B cell (primary cell): ENCODE results near the gene MX1. TPM values are rescaled to one million over a fixed set of nuclear protein-coding genes. Genes with fewer than 3 reads are reported as not detected.

Experiments
- ATAC-seq: fragments of 200-7000 bp; cut with Tn5 transposase; one replicate; pipeline ENCODE4 v1.10.0; 2021; ENCODE audit warnings: low read depth, mild to moderate bottlenecking, moderate number of reproducible peaks, moderate library complexity
- CTCF ChIA-PET: fragments of 350-600 bp; sonication (Branson Sonifier 250); formaldehyde crosslinking; loops from one replicate; lab custom pipeline; 2021; ENCODE audit warnings: antibody characterized with exemption, inconsistent platforms; lab: Charles Lee
- POLR2A ChIA-PET: fragments of 350-600 bp; sonication (Branson Sonifier 250); formaldehyde crosslinking; loops from one replicate; lab custom pipeline; 2021; ENCODE audit warnings: antibody characterized with exemption; lab: Charles Lee
- DNase-seq: peaks from one replicate; pipeline ENCODE4 v3.0.0; 2013
- H2AFZ ChIP-seq: 2 replicates; pipeline ENCODE4 v1.6.1; 2012; ENCODE audit warnings: mild to moderate bottlenecking, low read depth, low read length; ENCODE audit not compliant: insufficient read depth, poor library complexity, severe bottlenecking
- H3K27ac ChIP-seq, 2 donors: 1 replicate in 1 of 2; 2 replicates in 1 of 2; pipeline ENCODE4 v1.5.1; 2012 to 2013; ENCODE audit warnings: low read length in 2 of 2, mild to moderate bottlenecking in 2 of 2, moderate library complexity in 1 of 2
- H3K27me3 ChIP-seq, 4 experiments: fragments of 200-600 bp in 1 of 4; sonication (generic) in 1 of 4; replicated peaks in 1 of 4; 1 replicate in 2 of 4; 2 replicates in 2 of 4; pipeline versions ENCODE4 v1.6.1 to v1.7.0; 2013 to 2016; ENCODE audit warnings: low read length in 3 of 4, mild to moderate bottlenecking in 2 of 4, mixed read lengths in 1 of 4, moderate library complexity in 1 of 4; ENCODE audit not compliant: insufficient read depth in 4 of 4, control insufficient read depth in 3 of 4; ENCODE audit errors: control extremely low read depth in 1 of 4
- H3K36me3 ChIP-seq, 2 experiments: replicated peaks in 1 of 2; 1 replicate in 1 of 2; 2 replicates in 1 of 2; pipeline versions ENCODE4 v1.6.1 to v1.7.1; 2013; ENCODE audit warnings: low read length in 1 of 2; ENCODE audit not compliant: insufficient read depth in 2 of 2, control insufficient read depth in 1 of 2; ENCODE audit errors: control extremely low read depth in 1 of 2, extremely low read depth in 1 of 2
- H3K4me1 ChIP-seq, 2 donors: fragments of 200-600 bp in 1 of 2; sonication (generic) in 1 of 2; 1 replicate in 1 of 2; 2 replicates in 1 of 2; pipeline versions ENCODE4 v1.5.1 to v1.6.1; 2013 to 2017; ENCODE audit warnings: low read length in 2 of 2; ENCODE audit not compliant: control insufficient read depth in 2 of 2, insufficient read depth in 2 of 2
- H3K4me2 ChIP-seq: replicated peaks from 2 replicates; pipeline ENCODE3; 2012; ENCODE audit warnings: mild to moderate bottlenecking, low read depth, low read length; ENCODE audit not compliant: poor library complexity, severe bottlenecking
- H3K4me3 ChIP-seq, 5 experiments: fragments of 200-600 bp in 1 of 5; sonication (generic) in 1 of 5; 1 replicate in 3 of 5; 2 replicates in 2 of 5; pipeline versions ENCODE4 v1.5.1 to v1.7.0; 2011 to 2016; ENCODE audit warnings: low read length in 4 of 5, mild to moderate bottlenecking in 4 of 5, low read depth in 2 of 5, control low read depth in 1 of 5, moderate library complexity in 1 of 5; ENCODE audit not compliant: insufficient read depth in 1 of 5; ENCODE audit errors: control extremely low read depth in 1 of 5, extremely low read depth in 1 of 5
- H3K79me2 ChIP-seq: fragments of 200-600 bp; sonication (generic); one replicate; pipeline ENCODE4 v1.6.0; 2016; ENCODE audit warnings: low read length; ENCODE audit not compliant: control insufficient read depth, insufficient read depth
- H3K9ac ChIP-seq: fragments of 200-600 bp; sonication (generic); 2 replicates; pipeline ENCODE4 v1.6.1; 2017; ENCODE audit warnings: mild to moderate bottlenecking, low read length, moderate library complexity
- H3K9me3 ChIP-seq, 3 donors: one replicate each; pipeline versions ENCODE4 v1.6.1 to v1.7.1; 2013; ENCODE audit warnings: low read length in 2 of 3; ENCODE audit not compliant: control insufficient read depth in 2 of 3, insufficient read depth in 1 of 3; ENCODE audit errors: control extremely low read depth in 1 of 3
- H4K20me1 ChIP-seq: 2 replicates; pipeline ENCODE4 v1.6.0; 2012; ENCODE audit warnings: mild to moderate bottlenecking, low read length; ENCODE audit not compliant: insufficient read depth, control insufficient read depth, poor library complexity, severe bottlenecking
- H3K27ac Mint-ChIP-seq: one replicate; pipeline ENCODE4 v1.8.0; 2021; ENCODE audit warnings: mixed read lengths
- H3K27me3 Mint-ChIP-seq: one replicate; pipeline ENCODE4 v1.8.0; 2021; ENCODE audit warnings: mixed read lengths
- H3K4me1 Mint-ChIP-seq: one replicate; pipeline ENCODE4 v1.8.0; 2021; ENCODE audit warnings: mixed read lengths
- H3K4me3 Mint-ChIP-seq: one replicate; pipeline ENCODE4 v1.8.0; 2021; ENCODE audit warnings: mixed read lengths
- H3K9me3 Mint-ChIP-seq: one replicate; pipeline ENCODE4 v1.8.0; 2022; ENCODE audit warnings: mixed read lengths; ENCODE audit not compliant: insufficient read depth
- EZH2 ChIP-seq: IDR thresholded peaks from 2 replicates; pipeline ENCODE4 v1.6.1; 2012; ENCODE audit warnings: borderline replicate concordance, low read depth, mild to moderate bottlenecking, moderate library complexity, low read length; ENCODE audit not compliant: insufficient read depth, poor library complexity, severe bottlenecking
- WGBS: methylation state at CpG from one replicate; pipeline ENCODE4 v1.1.5; 2013; ENCODE audit warnings: missing lambda C conversion rate; ENCODE audit not compliant: insufficient coverage; 5-methylcytosine and 5-hydroxymethylcytosine counted together
- intact Hi-C: fragments of 100-400 bp; cut with micrococcal nuclease; formaldehyde crosslinking; loops from one replicate; pipeline ENCODE4 v1.10.0; 2022
- polyA plus RNA-seq: library from polyadenylated mRNA; depleted of rRNA; stranded (reverse); fragments of >200 nt; gene quantifications from 2 replicates; pipeline ENCODE4 v1.2.3, GENCODE V29; 2012
- total RNA-seq, 2 donors: library from RNA; stranded (reverse); fragments of 120-200 nt in 1 of 2; gene quantifications; 1 replicate in 1 of 2; 2 replicates in 1 of 2; pipeline versions ENCODE4 v1.2.3 to v1.2.4, GENCODE V29; 2013 to 2022
- TF ChIP-seq, protein P1 (sequence below): fragments of 200-600 bp; IDR thresholded peaks from one replicate; pipeline ENCODE4 v1.8.0; 2022; ENCODE audit warnings: antibody characterized with exemption, mild to moderate bottlenecking

MX1 gene
- total and polyA plus RNA-seq, 2 donors (not counting 1 experiment from before 2014, with no cell fraction given), result 57.6 to 62.9 TPM

DNA sequence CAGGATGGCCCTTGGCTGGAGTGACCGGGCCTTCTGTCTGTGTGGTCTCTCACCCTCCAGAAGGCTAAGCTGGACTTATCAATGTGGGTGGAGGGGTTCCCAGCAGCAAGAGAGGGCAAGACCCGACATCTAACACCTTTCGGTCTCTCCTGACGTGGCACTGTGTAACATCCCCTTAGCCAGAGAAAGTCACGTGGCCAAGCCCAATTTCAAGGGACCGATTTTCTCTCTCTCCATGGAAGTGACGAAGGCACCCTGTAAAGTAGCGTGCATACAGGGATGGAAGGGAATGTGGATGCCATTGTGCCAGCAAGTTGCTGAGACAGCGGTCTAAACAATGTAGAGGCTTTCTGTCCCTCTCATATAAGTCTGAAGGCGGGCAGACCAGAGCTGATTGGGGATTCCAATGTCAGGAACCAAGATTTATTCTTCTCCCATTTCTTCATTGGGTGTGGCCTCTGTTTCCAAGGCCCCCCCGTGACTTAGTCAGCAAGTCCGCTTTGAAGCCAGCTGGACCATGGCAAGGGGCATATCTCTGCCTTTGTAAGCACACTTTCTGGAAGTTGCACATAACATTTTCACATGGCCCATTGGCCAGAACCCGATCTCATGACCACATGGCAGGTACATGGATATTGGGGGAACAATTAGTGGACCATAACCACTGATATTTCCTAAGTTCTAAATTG, 12.5 kb downstream of the MX1 start:
- ChIA-PET POLR2A (no interaction called here), CTCF (interaction anchor here (1.5 kb wide), 2 partner anchors 155 kb away, joined by 4 read pairs; no protein-coding TSS in a partner anchor)
- WGBS, result 93% methylated on average over 9 of the region's 13 CpGs
- Histone ChIP-seq H3K36me3 (peaks cover 1 to 99% of the 10 kb centered on the region in 2 experiments), H4K20me1 (no peaks in the 10 kb centered on the region), H3K4me1 (no peaks in the 10 kb centered on the region), H3K79me2 (no peaks in the 10 kb centered on the region), H3K27me3 (no peaks in the 10 kb centered on the region), H3K9ac (no peak overlapping the region), H3K27ac (no peak overlapping the region), H2AFZ (no peak overlapping the region), H3K4me3 (no peak overlapping the region), H3K9me3 (peaks cover 2 to 7% (median 3%) of the 10 kb centered on the region in 3 donors), H3K4me2 (no peak overlapping the region)
- peaks cover 4% of the 10 kb centered on the region for H3K9me3 Mint-ChIP-seq
- no peak for ATAC-seq
- TF ChIP-seq EZH2, result no peak
- TF ChIP-seq, protein P1, sequence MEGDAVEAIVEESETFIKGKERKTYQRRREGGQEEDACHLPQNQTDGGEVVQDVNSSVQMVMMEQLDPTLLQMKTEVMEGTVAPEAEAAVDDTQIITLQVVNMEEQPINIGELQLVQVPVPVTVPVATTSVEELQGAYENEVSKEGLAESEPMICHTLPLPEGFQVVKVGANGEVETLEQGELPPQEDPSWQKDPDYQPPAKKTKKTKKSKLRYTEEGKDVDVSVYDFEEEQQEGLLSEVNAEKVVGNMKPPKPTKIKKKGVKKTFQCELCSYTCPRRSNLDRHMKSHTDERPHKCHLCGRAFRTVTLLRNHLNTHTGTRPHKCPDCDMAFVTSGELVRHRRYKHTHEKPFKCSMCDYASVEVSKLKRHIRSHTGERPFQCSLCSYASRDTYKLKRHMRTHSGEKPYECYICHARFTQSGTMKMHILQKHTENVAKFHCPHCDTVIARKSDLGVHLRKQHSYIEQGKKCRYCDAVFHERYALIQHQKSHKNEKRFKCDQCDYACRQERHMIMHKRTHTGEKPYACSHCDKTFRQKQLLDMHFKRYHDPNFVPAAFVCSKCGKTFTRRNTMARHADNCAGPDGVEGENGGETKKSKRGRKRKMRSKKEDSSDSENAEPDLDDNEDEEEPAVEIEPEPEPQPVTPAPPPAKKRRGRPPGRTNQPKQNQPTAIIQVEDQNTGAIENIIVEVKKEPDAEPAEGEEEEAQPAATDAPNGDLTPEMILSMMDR, result no peak
- no peaks in the 10 kb centered on the region for H3K4me1 Mint-ChIP-seq
- H3K27me3 Mint-ChIP-seq, result no peaks in the 10 kb centered on the region
- intact Hi-C loops, result no loop called here
- H3K4me3 Mint-ChIP-seq, result no peak overlapping the region
- H3K27ac Mint-ChIP-seq, result no peak overlapping the region
- DNase-seq, result no peak

DNA sequence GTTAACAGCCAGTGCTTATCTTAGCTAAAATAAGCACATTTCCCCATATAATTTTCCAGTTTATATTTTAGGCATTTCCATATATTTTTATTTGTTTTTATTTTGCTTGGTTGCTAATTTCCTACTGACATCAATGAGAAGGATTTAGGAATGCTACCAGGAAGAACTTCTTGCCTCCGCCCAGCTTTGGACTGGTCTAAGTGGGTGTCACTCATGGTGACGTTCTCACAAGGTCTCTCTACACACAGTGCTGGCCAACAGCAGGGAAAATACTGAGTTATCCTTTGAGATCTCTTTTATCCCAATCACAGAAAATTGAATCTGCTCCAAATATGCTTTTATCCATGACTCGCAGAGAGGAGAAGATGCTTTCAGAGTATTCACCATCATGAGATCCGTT, 13.2 kb downstream of the MX1 start:
- intact Hi-C loops, result no loop called here
- H2AFZ ChIP-seq, result no peak overlapping the region
- TF ChIP-seq, protein P1, result no peak
- TF ChIP-seq EZH2, result no peak
- H3K9me3 ChIP-seq, result peaks cover 0 to 3% (median 2%) of the 10 kb centered on the region in 3 donors
- peaks cover 1 to 97% of the 10 kb centered on the region in 2 experiments for H3K36me3 ChIP-seq
- Mint-ChIP-seq H3K4me3 (no peak overlapping the region), H3K27ac (no peak overlapping the region), H3K27me3 (no peaks in the 10 kb centered on the region), H3K9me3 (peaks cover 4% of the 10 kb centered on the region), H3K4me1 (no peaks in the 10 kb centered on the region)
- no peak overlapping the region for H3K4me3 ChIP-seq
- H3K27me3 ChIP-seq, result no peaks in the 10 kb centered on the region
- no peak overlapping the region for H3K27ac ChIP-seq
- H4K20me1 ChIP-seq, result no peaks in the 10 kb centered on the region
- no peak overlapping the region for H3K4me2 ChIP-seq
- no peak for DNase-seq
- 95% methylated on average over 3 of the region's 4 CpGs for WGBS
- ChIA-PET CTCF (interaction anchor here (1.5 kb wide), 1 partner anchor 156 kb away, joined by 4 read pairs; no protein-coding TSS in a partner anchor), POLR2A (no interaction called here)
- no peaks in the 10 kb centered on the region for H3K79me2 ChIP-seq
- no peaks in the 10 kb centered on the region for H3K4me1 ChIP-seq
- no peak for ATAC-seq
- no peak overlapping the region for H3K9ac ChIP-seq
